HepG2 (cell line): ENCODE results near the gene DSCAML1. TPM values are rescaled to one million over a fixed set of nuclear protein-coding genes. Genes with fewer than 3 reads are reported as not detected.

Experiments used
- ATAC-seq: fragments of 200-7000 bp; cut with Tn5 transposase; 3 replicates; pipeline ENCODE4 v1.9.1; 2020; ENCODE audit warnings: mild to moderate bottlenecking, moderate library complexity
- BruUV-seq: library from RNA; stranded (reverse); fragments of 400-500 nt; replicated peaks from 2 replicates; lab custom pipeline; 2021; lab: Mats Ljungman, UMichigan
- CTCF ChIA-PET: fragments of 300-600 bp; formaldehyde crosslinking; extraction: SDS; loops from one replicate; lab custom pipeline; 2021; ENCODE audit warnings: low total read pairs, inconsistent platforms, low intra/inter-chr PET ratio; lab: Yijun Ruan, JAX
- POLR2A ChIA-PET: fragments of 350-600 bp; sonication (Branson Sonifier 250); formaldehyde crosslinking; loops from one replicate; lab custom pipeline; 2020; ENCODE audit warnings: antibody characterized with exemption, inconsistent platforms; lab: Yijun Ruan, JAX
- DNase-seq: peaks from one replicate; pipeline ENCODE4 v3.0.0-alpha.2; 2015; ENCODE audit warnings: low spot score
- FAIRE-seq: peaks from 3 replicates; lab custom pipeline; 2011; peaks lifted over from hg19 to GRCh38; lab: Jason Lieb, UNC
- H2AFZ ChIP-seq: one replicate; pipeline ENCODE4 v1.6.1; 2011; ENCODE audit warnings: low read length, inconsistent platforms
- H3K27ac ChIP-seq: fragments of 300-600 bp; 3 replicates; pipeline ENCODE4 v1.8.0; 2011; ENCODE audit warnings: mixed run types, mild to moderate bottlenecking, mixed read lengths, low read length, inconsistent platforms; ENCODE audit not compliant: insufficient read depth; ENCODE audit errors: extremely low read length
- H3K27me3 ChIP-seq, 2 experiments: fragments of 200-600 bp in 1 of 2; 2 replicates in 1 of 2; 3 replicates in 1 of 2; pipeline versions ENCODE4 v1.6.0 to v1.8.0; 2011; ENCODE audit warnings: low read length in 2 of 2, mild to moderate bottlenecking in 2 of 2, moderate library complexity in 2 of 2, inconsistent platforms in 1 of 2; ENCODE audit not compliant: insufficient read depth in 2 of 2, control insufficient read depth in 1 of 2
- H3K36me3 ChIP-seq, 2 experiments: fragments of 200-600 bp in 1 of 2; replicated peaks in 1 of 2; 2 replicates in 1 of 2; 3 replicates in 1 of 2; pipeline versions ENCODE4 v1.5.1 to v1.8.0; 2011; ENCODE audit warnings: low read length in 2 of 2, inconsistent platforms in 1 of 2; ENCODE audit not compliant: insufficient read depth in 2 of 2, control insufficient read depth in 1 of 2
- H3K4me1 ChIP-seq: 2 replicates; pipeline ENCODE4 v1.5.1; 2012; ENCODE audit warnings: low read length, inconsistent platforms; ENCODE audit not compliant: insufficient read depth
- H3K4me2 ChIP-seq: 2 replicates; pipeline ENCODE4 v1.6.0; 2011; ENCODE audit warnings: low read depth, low read length, inconsistent platforms
- H3K4me3 ChIP-seq, 3 experiments: fragments of 200-600 bp in 1 of 3; sonication (generic), shearing (Covaris generic) in 1 of 3; replicated peaks in 1 of 3; 2 replicates each; pipeline ENCODE4 v1.5.1; 2011 to 2016; ENCODE audit warnings: low read length in 3 of 3, inconsistent platforms in 2 of 3, low read depth in 2 of 3, mild to moderate bottlenecking in 2 of 3, control low read depth in 1 of 3, mixed read lengths in 1 of 3; ENCODE audit not compliant: insufficient read depth in 1 of 3
- H3K79me2 ChIP-seq: one replicate; pipeline ENCODE4 v1.6.1; 2011; ENCODE audit warnings: low read length, inconsistent platforms; ENCODE audit not compliant: insufficient read depth
- H3K9ac ChIP-seq: 2 replicates; pipeline ENCODE4 v1.6.0; 2011; ENCODE audit warnings: mild to moderate bottlenecking, low read depth, low read length, inconsistent platforms; ENCODE audit not compliant: insufficient read depth
- H3K9me3 ChIP-seq: 2 replicates; pipeline ENCODE4 v1.5.1; 2012; ENCODE audit warnings: mild to moderate bottlenecking, low read length
- H4K20me1 ChIP-seq: 2 replicates; pipeline ENCODE4 v1.6.0; 2011; ENCODE audit warnings: inconsistent platforms, mild to moderate bottlenecking, low read length, moderate library complexity; ENCODE audit not compliant: insufficient read depth
- AHR ChIP-seq: IDR thresholded peaks from 2 replicates; pipeline ENCODE4 v1.6.1; 2018; ENCODE audit warnings: missing genetic modification reagents, missing compliant biosample characterization
- HNF4A ChIP-seq: sonication (generic); formaldehyde crosslinking; IDR thresholded peaks from 2 replicates; pipeline ENCODE4 v1.4.0; 2020; ENCODE audit warnings: missing genetic modification reagents
- HOMEZ ChIP-seq: IDR thresholded peaks from 2 replicates; pipeline ENCODE4 v1.6.1; 2016; ENCODE audit warnings: low read depth
- KMT2A ChIP-seq: sonication (generic); formaldehyde crosslinking; IDR thresholded peaks from 2 replicates; pipeline ENCODE4 v1.4.0; 2020; ENCODE audit warnings: missing genetic modification reagents
- MBNL3 ChIP-seq: fragments of 250-450 bp; sonication (Bioruptor Pico); conservative IDR thresholded peaks from 2 replicates; pipeline ENCODE4 v1.8.0; 2022; ENCODE audit warnings: mild to moderate bottlenecking, inconsistent platforms
- NFE2 ChIP-seq: sonication (generic); formaldehyde crosslinking; IDR thresholded peaks from 2 replicates; pipeline ENCODE4 v1.4.0; 2020; ENCODE audit warnings: missing genetic modification reagents
- PLSCR1 ChIP-seq: sonication (generic); formaldehyde crosslinking; IDR thresholded peaks from 2 replicates; pipeline ENCODE4 v1.5.0; 2020; ENCODE audit warnings: missing genetic modification reagents, mild to moderate bottlenecking, borderline replicate concordance
- PRDM4 ChIP-seq: sonication (generic); formaldehyde crosslinking; IDR thresholded peaks from 2 replicates; pipeline ENCODE4 v1.9.0; 2021; ENCODE audit warnings: missing genetic modification reagents, borderline replicate concordance
- RELA ChIP-seq: sonication (generic); formaldehyde crosslinking; IDR thresholded peaks from 2 replicates; pipeline ENCODE4 v1.4.0; 2020; ENCODE audit warnings: missing genetic modification reagents
- SMC3 ChIP-seq: IDR thresholded peaks from 2 replicates; pipeline ENCODE4 v1.6.1; 2011; ENCODE audit warnings: low read length, improper control_type of control experiment
- TBX2 ChIP-seq: sonication (generic); formaldehyde crosslinking; IDR thresholded peaks from 2 replicates; pipeline ENCODE4 v1.5.0; 2020; ENCODE audit warnings: missing genetic modification reagents, mild to moderate bottlenecking, borderline replicate concordance
- TCF12 ChIP-seq, 2 experiments: fragments of 450-650 bp in 1 of 2; sonication (generic) in 1 of 2; formaldehyde crosslinking in 1 of 2; IDR thresholded peaks; 2 replicates each; pipeline versions ENCODE4 v1.6.1 to v1.8.0; 2017 to 2022; ENCODE audit warnings: antibody characterized with exemption in 1 of 2, mild to moderate bottlenecking in 1 of 2, missing genetic modification reagents in 1 of 2, moderate library complexity in 1 of 2
- TMF1 ChIP-seq: sonication (generic); formaldehyde crosslinking; IDR thresholded peaks from 2 replicates; pipeline ENCODE4 v1.8.1; 2022; ENCODE audit warnings: low read depth, missing genetic modification reagents
- XBP1 ChIP-seq: sonication (generic); formaldehyde crosslinking; IDR thresholded peaks from 2 replicates; pipeline ENCODE4 v1.5.0; 2020; ENCODE audit warnings: missing genetic modification reagents
- ZBTB37 ChIP-seq: sonication (generic); formaldehyde crosslinking; IDR thresholded peaks from 2 replicates; pipeline ENCODE4 v1.4.0; 2020; ENCODE audit warnings: mild to moderate bottlenecking, missing genetic modification reagents
- ZFP36L1 ChIP-seq: sonication (generic); formaldehyde crosslinking; IDR thresholded peaks from 2 replicates; pipeline ENCODE4 v1.8.0; 2022; ENCODE audit warnings: mild to moderate bottlenecking, missing genetic modification reagents, moderate library complexity
- ZFY ChIP-seq: sonication (generic); formaldehyde crosslinking; IDR thresholded peaks from 2 replicates; pipeline ENCODE4 v1.4.0; 2020; ENCODE audit warnings: missing genetic modification reagents
- ZNF496 ChIP-seq: sonication (generic); formaldehyde crosslinking; IDR thresholded peaks from 2 replicates; pipeline ENCODE4 v1.8.1; 2023; ENCODE audit warnings: mild to moderate bottlenecking, moderate library complexity, missing genetic modification reagents; ENCODE audit not compliant: insufficient replicate concordance
- WGBS: methylation state at CpG from one replicate; pipeline ENCODE4 v1.1.6; 2017; ENCODE audit warnings: low lambda C conversion rate; 5-methylcytosine and 5-hydroxymethylcytosine counted together
- in situ Hi-C: cut with HindIII; loops from 2 replicates; pipeline ENCODE4 v1.10.0; 2017; ENCODE audit warnings: low pct_unique_long_range_greater_than_20kb; ENCODE audit not compliant: extremely low pct_ligation_motif_present
- intact Hi-C: fragments of 100-400 bp; cut with micrococcal nuclease; formaldehyde crosslinking; loops from one replicate; pipeline ENCODE4 v1.10.0; 2022; ENCODE audit not compliant: unreplicated experiment
- polyA plus RNA-seq, 8 experiments: library from polyadenylated mRNA; depleted of rRNA in 3 of 8; stranded (reverse) in 7 of 8; unstranded in 1 of 8; fragments of >200 nt; fragmentation: Illumina TruSeq in 4 of 8; extraction: Trizol in 4 of 8; gene quantifications; 2 replicates each; pipeline versions ENCODE4 v1.2.1 to v1.2.3, GENCODE V29; 2011 to 2016; ENCODE audit warnings: low read depth in 4 of 8, missing spikeins in 1 of 8, mixed read lengths in 1 of 8; ENCODE audit not compliant: insufficient read depth in 1 of 8
- total RNA-seq, 5 experiments: library from RNA; depleted of rRNA; stranded (reverse); fragments of >200 nt; fragmentation: Illumina TruSeq; extraction: Trizol; gene quantifications; 2 replicates each; pipeline ENCODE4 v1.2.3, GENCODE V29; 2016; ENCODE audit warnings: low read depth in 1 of 5

DSCAML1 gene
- total and polyA plus RNA-seq, 2 of the 13 experiments (the other 11 are each of a cell fraction or from before 2014, with no cell fraction given): 0.29 to 0.40 TPM

GRCh38 chr11:117606790-117607189, 190.2 kb downstream of the DSCAML1 start (continued):
- no peak for TF ChIP-seq XBP1
- TF ChIP-seq HNF4A (CRISPR knock-in tag): no peak
- TF ChIP-seq SMC3: no peak
- no peak for TF ChIP-seq TMF1 (CRISPR knock-in tag)
- TF ChIP-seq TBX2: no peak
- TF ChIP-seq KMT2A: no peak
- TF ChIP-seq PLSCR1 (CRISPR knock-in tag): no peak
- TF ChIP-seq NFE2 (CRISPR knock-in tag): no peak

GRCh38 chr11:117606211-117606610, 190.8 kb downstream of the DSCAML1 start:
- no peak for FAIRE-seq
- Histone ChIP-seq H3K27me3 (peaks cover 0 to 15% of the 10 kb centered on the region in 2 experiments; a peak in 2 of 5 replicates), H3K9me3 (no peaks in the 10 kb centered on the region)
- TF ChIP-seq HOMEZ (CRISPR knock-in tag) (no peak), MBNL3 (CRISPR knock-in tag) (no peak), TCF12 (IDR thresholded peaks at IDR 0.05) (no peak), TCF12 (CRISPR knock-in tag; IDR thresholded peaks at IDR 0.05) (no peak), ZFY (no peak), PRDM4 (CRISPR knock-in tag) (no peak), ZBTB37 (CRISPR knock-in tag) (no peak), ZNF496 (CRISPR knock-in tag) (no peak), RELA (CRISPR knock-in tag) (no peak), ZFP36L1 (CRISPR knock-in tag) (no peak), AHR (CRISPR knock-in tag) (no peak)

More at GRCh38 chr11:117606211-117606610, 190.8 kb downstream of the DSCAML1 start:
- Histone ChIP-seq H3K4me1 (no peaks in the 10 kb centered on the region), H3K79me2 (no peaks in the 10 kb centered on the region), H2AFZ (no peak overlapping the region), H3K4me2 (no peak overlapping the region), H3K27ac (no peak overlapping the region), H4K20me1 (no peaks in the 10 kb centered on the region), H3K36me3 (no peaks in the 10 kb centered on the region), H3K9ac (no peak overlapping the region), H3K4me3 (no peak overlapping the region)
- intact Hi-C loops: no loop called here
- POLR2A ChIA-PET: no interaction called here
- WGBS: 36% methylated on average over 5 of the region's 5 CpGs
- DNase-seq (no peak), ATAC-seq (no peak)
- no TSS peak for BruUV-seq
- CTCF ChIA-PET: no interaction called here
- in situ Hi-C loops: no loop called here
